Uterus (tissue), 2 donors: Measurements from ENCODE around the gene HHAT.

Experiments used
- CTCF ChIP-seq, 4 experiments: fragments of 200-600 bp in 2 of 4; fragments of 450-650 bp in 2 of 4; sonication (generic) in 2 of 4; IDR thresholded peaks; one replicate each; pipeline ENCODE4 v1.5.1; 2016 to 2019; ENCODE audit warnings: antibody characterized with exemption in 4 of 4, mild to moderate bottlenecking in 2 of 4, moderate library complexity in 1 of 4
- POLR2A ChIP-seq, 2 donors: fragments of 450-650 bp; IDR thresholded peaks; one replicate each; pipeline ENCODE4 v1.6.1; 2016; ENCODE audit warnings: antibody characterized with exemption in 2 of 2, mild to moderate bottlenecking in 1 of 2, moderate library complexity in 1 of 2

- no peak for TF ChIP-seq CTCF (IDR thresholded peaks at IDR 0.05)
- no peak for TF ChIP-seq POLR2A (IDR thresholded peaks at IDR 0.05)
Measured at GRCh38 chr1:210417881-210418280, 89.2 kb downstream of the HHAT start.
